ENCODE measurements around the gene RBCK1.

DNA sequence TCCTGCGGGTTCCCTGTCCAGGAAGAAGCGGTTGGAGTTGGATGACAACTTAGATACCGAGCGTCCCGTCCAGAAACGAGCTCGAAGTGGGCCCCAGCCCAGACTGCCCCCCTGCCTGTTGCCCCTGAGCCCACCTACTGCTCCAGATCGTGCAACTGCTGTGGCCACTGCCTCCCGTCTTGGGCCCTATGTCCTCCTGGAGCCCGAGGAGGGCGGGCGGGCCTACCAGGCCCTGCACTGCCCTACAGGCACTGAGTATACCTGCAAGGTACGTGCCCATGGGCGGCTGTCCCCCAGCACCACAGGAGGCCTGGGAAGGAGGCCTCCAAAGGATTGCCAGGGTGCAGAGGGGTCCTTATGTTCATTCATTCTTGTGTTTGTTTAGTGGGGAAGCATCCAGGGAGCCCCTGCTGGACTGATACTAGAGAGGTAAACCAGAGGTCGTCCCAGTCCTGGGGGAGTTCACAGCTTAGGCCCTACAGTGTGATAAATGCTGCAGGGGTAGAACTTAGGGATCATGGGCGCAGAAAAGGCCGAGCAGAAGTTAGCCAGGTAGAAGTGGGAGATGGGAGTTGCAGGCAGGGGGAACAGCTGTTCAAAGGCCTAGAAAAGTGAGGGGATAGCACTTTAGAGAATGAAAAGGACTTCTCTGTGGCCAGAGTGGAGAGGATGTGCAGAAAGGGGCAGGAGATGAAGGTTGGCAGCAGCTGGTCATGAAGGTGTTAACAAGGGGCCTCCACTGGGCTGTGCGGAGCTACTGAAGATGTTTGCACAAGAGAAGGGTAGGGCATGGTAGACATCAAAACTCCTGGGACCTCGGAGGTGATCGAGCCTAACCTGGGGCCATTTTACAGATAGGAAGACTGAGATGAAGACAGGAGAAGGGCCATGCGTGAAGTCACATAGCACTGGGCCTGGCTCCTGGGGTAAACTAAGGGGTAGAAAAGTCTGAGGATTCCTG is 19.8 kb upstream of the RBCK1 start:
- TF ChIP-seq EZH2 (IDR thresholded peaks at IDR 0.05; ENCODE audit: insufficient read depth, poor library complexity, severe bottlenecking), result no peak
- TF ChIP-seq EZH2phosphoT487 (IDR thresholded peaks at IDR 0.05; ENCODE audit: insufficient read depth, low read depth), result no peak

Measured in GM23248 (cell line).